GM18505 (cell line): ENCODE results near the gene PITPNC1.
"Not testable (repeated sequence)": the region's sequence is repeated elsewhere in the genome, so short reads cannot be mapped to it uniquely, and the experiment has no call there.

ENCODE experiments used
- ATAC-seq: cut with Tn5 transposase; IDR thresholded peaks from one replicate; pipeline ENCODE4 v1.9.1; 2021; ENCODE audit not compliant: unreplicated experiment
- POLR2A ChIP-seq: IDR thresholded peaks from 4 replicates; pipeline ENCODE4 v1.6.1; 2011; ENCODE audit warnings: borderline replicate concordance; ENCODE audit not compliant: insufficient read depth, insufficient read length; ENCODE audit errors: extremely low read depth

The PITPNC1 gene

GRCh38 chr17:67492251-67492740, 115.2 kb downstream of the PITPNC1 start:
- no peak for TF ChIP-seq POLR2A
- no peak for ATAC-seq

- no peak for ATAC-seq
- no peak for TF ChIP-seq POLR2A
Observed at GRCh38 chr17:67492824-67493517, 115.9 kb downstream of the PITPNC1 start.

DNA sequence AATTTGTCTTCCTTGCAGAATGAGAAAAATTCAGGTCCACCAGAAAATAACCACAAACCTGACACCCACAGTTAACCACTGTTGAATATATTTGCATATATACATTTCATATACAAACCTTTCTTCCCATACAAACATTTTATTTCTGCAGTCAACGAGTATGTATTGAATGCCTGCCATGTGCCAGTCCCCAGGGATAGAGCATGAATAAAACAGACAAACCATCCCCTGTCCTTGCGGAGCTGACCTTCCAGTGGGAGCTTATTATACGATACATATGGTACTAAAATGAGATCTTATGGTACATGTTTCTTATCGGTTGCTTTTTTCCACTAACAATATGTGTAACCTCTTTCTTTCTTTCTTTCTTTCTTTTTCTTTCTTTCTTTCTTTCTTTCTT, 116.7 kb downstream of the PITPNC1 start:
- TF ChIP-seq POLR2A: no peak

DNA sequence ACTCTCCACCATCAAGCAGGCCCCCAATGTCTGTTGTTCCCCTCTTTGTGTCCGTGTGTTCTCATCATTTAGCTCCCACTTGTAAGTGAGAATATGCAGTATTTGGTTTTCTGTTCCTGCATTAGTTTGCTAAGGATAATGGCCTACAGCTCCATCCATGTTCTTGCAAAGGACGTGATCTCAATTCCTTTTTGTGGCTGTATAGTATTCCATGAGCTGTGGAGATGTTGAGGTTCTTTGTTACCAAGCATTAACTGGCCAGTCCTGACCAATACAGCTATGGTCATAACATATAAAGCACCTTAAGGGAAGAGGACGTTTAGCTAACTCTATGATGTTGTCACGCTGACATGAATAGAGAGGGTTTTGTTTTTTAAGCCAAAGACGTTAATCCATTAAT, 118.5 kb downstream of the PITPNC1 start:
- ATAC-seq: not testable (repeated sequence)

More for the DNA sequence above, 116.7 kb downstream of the PITPNC1 start:
- ATAC-seq: no peak

- ATAC-seq: no peak
- no peak for TF ChIP-seq POLR2A
Observed at GRCh38 chr17:67496286-67496685, 119.2 kb downstream of the PITPNC1 start.

GRCh38 chr17:67499685-67500084, 122.6 kb downstream of the PITPNC1 start:
- no peak for ATAC-seq
- no peak for TF ChIP-seq POLR2A

DNA sequence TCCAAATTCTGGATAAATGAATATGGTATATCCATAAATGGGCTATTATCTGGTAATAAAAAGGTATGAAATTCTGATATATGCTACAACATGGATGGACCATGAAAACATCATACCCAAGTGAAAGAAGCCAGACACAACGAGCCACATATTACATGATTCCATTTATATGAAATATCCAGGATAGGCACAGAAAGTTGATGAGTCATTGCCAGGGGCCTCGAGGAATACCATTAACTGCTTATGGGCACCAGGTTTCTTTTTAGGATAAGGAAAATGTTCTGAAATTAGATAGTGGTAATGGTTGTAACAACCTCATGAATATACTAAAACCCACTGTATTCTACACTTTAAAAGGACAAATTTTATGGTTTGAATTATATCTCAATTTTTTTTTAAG, 123.2 kb downstream of the PITPNC1 start:
- no peak for ATAC-seq

GRCh38 chr17:67500677-67501300, 123.7 kb downstream of the PITPNC1 start:
- TF ChIP-seq POLR2A: no peak
- ATAC-seq: no peak

More for the DNA sequence above, 123.2 kb downstream of the PITPNC1 start:
- no peak for TF ChIP-seq POLR2A

DNA sequence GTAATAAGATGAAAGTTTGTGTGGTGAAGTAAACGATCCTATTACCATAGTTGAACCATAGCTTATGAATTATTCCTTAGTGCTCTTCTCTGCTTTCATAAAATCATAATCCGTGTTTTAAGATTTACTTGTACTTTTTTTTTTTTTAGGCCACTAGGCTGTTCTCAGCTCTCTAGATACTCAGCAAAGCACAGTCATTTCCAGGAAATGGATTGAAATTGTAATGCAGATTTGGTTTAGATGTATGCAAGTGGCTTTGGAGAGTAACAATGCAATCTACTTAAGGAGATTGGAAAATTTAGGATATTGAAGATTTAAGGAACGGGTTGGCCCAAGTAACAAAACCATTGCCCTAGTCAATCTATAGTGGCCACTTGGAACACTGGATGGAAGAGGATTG, 125.1 kb downstream of the PITPNC1 start:
- no peak for TF ChIP-seq POLR2A
- no peak for ATAC-seq

DNA sequence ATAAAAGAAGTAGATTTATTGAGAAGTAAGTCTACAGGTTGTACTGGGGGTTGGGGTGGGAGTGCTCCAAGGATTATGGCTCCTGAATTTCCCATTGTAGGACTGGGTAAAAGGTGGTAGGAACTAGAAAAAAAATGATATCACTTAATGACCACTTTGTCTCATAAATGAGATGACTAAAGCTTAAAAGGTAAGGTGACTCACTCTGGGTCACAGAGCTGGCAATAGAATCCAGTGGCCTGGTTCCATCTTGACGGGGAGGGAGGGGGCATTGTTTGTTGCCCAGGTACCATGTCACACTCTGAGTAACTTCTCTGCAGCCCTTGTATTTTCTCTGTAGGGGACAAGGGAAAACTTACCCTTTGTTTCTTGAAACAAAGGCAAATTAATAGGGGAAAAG, 126.1 kb downstream of the PITPNC1 start:
- TF ChIP-seq POLR2A: no peak
- ATAC-seq: no peak

DNA sequence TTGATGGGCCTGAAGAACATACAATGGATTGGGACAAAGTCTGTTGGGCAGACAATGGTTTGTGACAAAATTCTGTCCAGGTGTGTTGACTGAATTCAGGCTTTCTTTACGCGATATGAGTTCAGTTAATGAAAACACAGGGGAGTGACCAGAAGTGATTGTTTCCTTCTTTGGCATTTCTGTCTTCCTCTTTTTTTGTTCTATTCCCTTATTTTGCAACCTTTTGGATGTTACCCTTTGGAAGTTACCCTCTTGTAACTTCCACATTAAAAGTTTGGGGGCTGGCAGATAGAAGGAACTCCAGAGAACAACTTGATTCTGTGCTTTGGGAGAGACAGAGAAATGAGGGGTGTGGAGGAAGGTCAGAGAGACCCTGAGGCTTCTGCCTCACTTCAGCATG, 126.7 kb downstream of the PITPNC1 start:
- no peak for ATAC-seq
- no peak for TF ChIP-seq POLR2A

DNA sequence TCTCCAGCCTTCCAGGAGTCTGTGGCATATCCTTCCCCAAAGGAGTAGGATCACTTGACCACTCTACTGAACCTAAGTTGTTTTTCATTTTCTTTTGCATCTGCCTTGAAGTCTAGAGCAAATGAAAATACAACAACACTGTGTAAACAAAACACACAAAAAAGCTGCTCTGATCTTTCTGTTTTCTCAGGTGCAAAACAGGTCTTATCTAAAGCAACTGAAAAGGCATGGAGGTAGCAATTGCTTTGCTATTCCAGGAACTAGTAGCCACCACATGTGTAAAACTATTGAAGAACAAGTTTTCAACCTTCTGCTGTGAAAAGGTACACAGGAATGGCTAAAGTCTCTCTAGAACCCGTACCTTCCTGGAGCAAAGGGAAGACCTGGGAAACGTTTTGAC, 127.1 kb downstream of the PITPNC1 start:
- no peak for ATAC-seq
- TF ChIP-seq POLR2A: no peak

- ATAC-seq: no peak
- no peak for TF ChIP-seq POLR2A
Observed at GRCh38 chr17:67506966-67507365, 129.9 kb downstream of the PITPNC1 start.
